ENCODE results near the gene UQCRC1.
A peak's percentile ranks its signal among the peaks of the same experiment; 100 is the strongest.

UQCRC1 gene

GRCh38 chr3:48623851-48624547 is 14.6 kb upstream of the UQCRC1 start:
- TF ChIP-seq, protein P1, sequence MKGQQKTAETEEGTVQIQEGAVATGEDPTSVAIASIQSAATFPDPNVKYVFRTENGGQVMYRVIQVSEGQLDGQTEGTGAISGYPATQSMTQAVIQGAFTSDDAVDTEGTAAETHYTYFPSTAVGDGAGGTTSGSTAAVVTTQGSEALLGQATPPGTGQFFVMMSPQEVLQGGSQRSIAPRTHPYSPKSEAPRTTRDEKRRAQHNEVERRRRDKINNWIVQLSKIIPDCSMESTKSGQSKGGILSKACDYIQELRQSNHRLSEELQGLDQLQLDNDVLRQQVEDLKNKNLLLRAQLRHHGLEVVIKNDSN (IDR thresholded peaks at IDR 0.05), result peak; percentile 44; the same call in 1 of the 2 replicates
- no peak for TF ChIP-seq EP300 (IDR thresholded peaks at IDR 0.05; ENCODE audit: borderline replicate concordance)

DNA sequence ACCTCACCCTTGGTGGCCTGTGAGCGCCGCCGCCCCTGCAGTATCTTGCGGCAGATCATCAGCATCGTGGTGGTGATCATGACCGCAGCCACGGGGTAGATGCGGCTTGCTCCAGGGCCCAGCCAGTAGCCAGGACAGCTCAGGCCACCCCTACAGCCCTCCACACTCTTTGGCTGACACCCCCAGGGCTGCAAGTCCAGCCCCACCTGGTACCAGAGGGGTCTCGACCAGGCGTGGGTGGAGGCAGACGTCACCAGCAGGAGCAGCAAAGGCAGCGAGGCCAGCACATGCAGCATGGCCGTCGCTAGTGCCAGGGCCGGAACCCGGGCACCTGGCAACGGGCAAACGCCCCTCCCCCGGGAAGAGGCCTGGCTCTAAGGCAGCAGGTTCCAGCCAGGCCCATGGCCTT is 12.0 kb upstream of the UQCRC1 start, which contains the start of gene TMEM89:
Gene TMEM89 (minus strand): TSS at position 309 of the 409 bp plus-strand sequence. CDS start 13 bp downstream, at position 296.
- TF ChIP-seq FOXM1 (IDR thresholded peaks at IDR 0.05; ENCODE audit: borderline replicate concordance, low read depth), result no peak
- TF ChIP-seq TEAD4 (IDR thresholded peaks at IDR 0.05), result no peak
- TF ChIP-seq REST (IDR thresholded peaks at IDR 0.05; ENCODE audit: low read depth), result no peak
- no peak for TF ChIP-seq TAF1 (IDR thresholded peaks at IDR 0.05; ENCODE audit: low read depth)
- TF ChIP-seq CEBPB (IDR thresholded peaks at IDR 0.05), result no peak
- no peak for TF ChIP-seq CREB1 (IDR thresholded peaks at IDR 0.05; ENCODE audit: low read depth)
- TF ChIP-seq YY1 (IDR thresholded peaks at IDR 0.05; ENCODE audit: low read depth), result no peak
- TF ChIP-seq EP300 (IDR thresholded peaks at IDR 0.05; ENCODE audit: borderline replicate concordance), result no peak
- TF ChIP-seq, protein P1 (IDR thresholded peaks at IDR 0.05), result no peak

GRCh38 chr3:48619541-48620524 is 10.4 kb upstream of the UQCRC1 start:
- TF ChIP-seq MAX (IDR thresholded peaks at IDR 0.05) (no peak), TCF12 (IDR thresholded peaks at IDR 0.05; ENCODE audit: low read depth) (no peak), EP300 (IDR thresholded peaks at IDR 0.05; ENCODE audit: borderline replicate concordance) (no peak), TAF1 (IDR thresholded peaks at IDR 0.05; ENCODE audit: low read depth) (no peak), FOXM1 (IDR thresholded peaks at IDR 0.05; ENCODE audit: borderline replicate concordance, low read depth) (no peak), CREB1 (IDR thresholded peaks at IDR 0.05; ENCODE audit: low read depth) (no peak), EGR1 (IDR thresholded peaks at IDR 0.05) (no peak), ZBTB7A (IDR thresholded peaks at IDR 0.05; ENCODE audit: low read depth) (no peak), REST (IDR thresholded peaks at IDR 0.05; ENCODE audit: low read depth) (no peak), NFIC (IDR thresholded peaks at IDR 0.05) (no peak), YY1 (IDR thresholded peaks at IDR 0.05; ENCODE audit: low read depth) (no peak), CEBPB (IDR thresholded peaks at IDR 0.05) (no peak), TEAD4 (IDR thresholded peaks at IDR 0.05) (no peak), RAD21 (IDR thresholded peaks at IDR 0.05; ENCODE audit: low read depth) (no peak)
- TF ChIP-seq, protein P1 (IDR thresholded peaks at IDR 0.05), result no peak

DNA sequence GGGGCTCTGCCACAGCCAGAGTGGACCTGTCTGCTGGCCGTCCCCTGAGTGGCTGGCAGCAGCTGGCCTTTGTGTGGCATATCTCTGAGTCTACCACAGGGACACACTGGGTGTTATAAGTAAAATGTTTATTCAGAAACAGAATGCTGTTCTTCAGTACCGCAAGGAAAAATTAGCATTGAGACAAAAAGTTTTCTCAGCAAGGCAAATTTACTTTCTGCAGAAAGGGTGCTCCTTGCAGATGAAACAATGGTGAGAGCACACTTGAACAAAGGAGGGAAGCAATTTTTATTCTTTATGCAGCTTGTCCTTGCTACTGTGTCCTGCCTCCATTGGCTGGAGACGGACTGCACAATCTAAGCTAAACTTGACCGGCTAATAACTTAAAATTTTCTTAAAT is 8.1 kb upstream of the UQCRC1 start:
- no peak for TF ChIP-seq TEAD4 (IDR thresholded peaks at IDR 0.05)
- no peak for TF ChIP-seq CEBPB (IDR thresholded peaks at IDR 0.05)
- TF ChIP-seq, protein P1 (IDR thresholded peaks at IDR 0.05), result peak; percentile 47; the same call in 1 of the 2 replicates
- TF ChIP-seq TCF12 (IDR thresholded peaks at IDR 0.05; ENCODE audit: low read depth), result 0 out of 2 replicates have a peak, but pooled peaks have one; percentile 19
- no peak for TF ChIP-seq CREB1 (IDR thresholded peaks at IDR 0.05; ENCODE audit: low read depth)
- no peak for TF ChIP-seq MAX (IDR thresholded peaks at IDR 0.05)

Measured in Ishikawa (cell line).